HG03558 (cell line): Measurements from ENCODE around the gene FNDC10.
"Not testable (repeated sequence)": the region's sequence is repeated elsewhere in the genome, so short reads cannot be mapped to it uniquely, and the experiment has no call there.

Source experiments
- ATAC-seq: cut with Tn5 transposase; IDR thresholded peaks from one replicate; pipeline ENCODE4 v1.9.1; 2021; ENCODE audit warnings: moderate number of reproducible peaks; ENCODE audit not compliant: unreplicated experiment; ENCODE audit errors: extremely low read depth

The FNDC10 gene

GRCh38 chr1:1599935-1600860, at the start of gene FNDC10:
Gene FNDC10, minus strand, starts transcription at chr1:1600135. Its CDS starts 120 bp downstream, at chr1:1600015.
- no peak for ATAC-seq

GRCh38 chr1:1648265-1648664, 48.3 kb upstream of the FNDC10 start:
- ATAC-seq, result not testable (repeated sequence)

GRCh38 chr1:1647567-1648241, 47.8 kb upstream of the FNDC10 start:
- ATAC-seq, result not testable (repeated sequence)

GRCh38 chr1:1646326-1646725, 46.4 kb upstream of the FNDC10 start:
- not testable (repeated sequence) for ATAC-seq

GRCh38 chr1:1640711-1641461, 41.0 kb upstream of the FNDC10 start:
- not testable (repeated sequence) for ATAC-seq

GRCh38 chr1:1640081-1640480, 40.1 kb upstream of the FNDC10 start:
- ATAC-seq, result not testable (repeated sequence)

- not testable (repeated sequence) for ATAC-seq
These were observed 39.4 kb upstream of the FNDC10 start for GRCh38 chr1:1639368-1639767.

GRCh38 chr1:1638528-1638927, 38.6 kb upstream of the FNDC10 start:
- ATAC-seq, result not testable (repeated sequence)

GRCh38 chr1:1637479-1637875, 37.5 kb upstream of the FNDC10 start:
- not testable (repeated sequence) for ATAC-seq

- ATAC-seq, result not testable (repeated sequence)
These were observed 36.9 kb upstream of the FNDC10 start for GRCh38 chr1:1636621-1637478.

GRCh38 chr1:1634613-1635012, 34.7 kb upstream of the FNDC10 start:
- not testable (repeated sequence) for ATAC-seq

GRCh38 chr1:1633409-1633808, 33.5 kb upstream of the FNDC10 start:
- not testable (repeated sequence) for ATAC-seq

GRCh38 chr1:1631782-1632420, 32.0 kb upstream of the FNDC10 start, which contains the start of gene MMP23B:
Gene MMP23B, plus strand, starts transcription at chr1:1632173. Its CDS starts 46 bp downstream, at chr1:1632219.
- no peak for ATAC-seq

- no peak for ATAC-seq
These were observed 31.2 kb upstream of the FNDC10 start for GRCh38 chr1:1630965-1631781.

GRCh38 chr1:1630191-1630964, 30.4 kb upstream of the FNDC10 start:
- no peak for ATAC-seq

GRCh38 chr1:1629430-1630190, 29.7 kb upstream of the FNDC10 start:
- ATAC-seq, result no peak
